OCI-LY1 (cell line): ENCODE measurements around the gene DEGS2.

Source experiments
- H2AFZ ChIP-seq: fragments of 200-600 bp; sonication (generic), shearing (Covaris generic); 2 replicates; pipeline ENCODE4 v1.6.0; 2014; ENCODE audit warnings: antibody characterized with exemption, mild to moderate bottlenecking, low read length
- H3F3A ChIP-seq: fragments of 200-600 bp; sonication (generic), shearing (Covaris generic); 2 replicates; pipeline ENCODE4 v1.6.0; 2014; ENCODE audit warnings: mild to moderate bottlenecking, antibody characterized with exemption, low read length, moderate library complexity; ENCODE audit not compliant: insufficient read depth
- H3K27ac ChIP-seq: fragments of 200-600 bp; sonication (generic); 2 replicates; pipeline ENCODE4 v1.5.1; 2014; ENCODE audit warnings: low read length, mixed run types, mild to moderate bottlenecking, low read depth; ENCODE audit not compliant: poor library complexity, severe bottlenecking
- H3K27me3 ChIP-seq: fragments of 200-600 bp; sonication (generic); 2 replicates; pipeline ENCODE4 v1.6.0; 2014; ENCODE audit warnings: antibody characterized with exemption, mild to moderate bottlenecking, low read length, moderate library complexity; ENCODE audit not compliant: insufficient read depth
- H3K36me3 ChIP-seq: fragments of 200-600 bp; sonication (generic); 2 replicates; pipeline ENCODE4 v1.6.1; 2014; ENCODE audit warnings: mild to moderate bottlenecking, antibody characterized with exemption, low read length, moderate library complexity, mixed read lengths; ENCODE audit not compliant: insufficient read depth
- H3K4me1 ChIP-seq: fragments of 200-600 bp; sonication (generic); 2 replicates; pipeline ENCODE4 v1.5.1; 2014; ENCODE audit warnings: mild to moderate bottlenecking, low read length, moderate library complexity; ENCODE audit not compliant: insufficient read depth, severe bottlenecking
- H3K4me2 ChIP-seq: fragments of 200-600 bp; sonication (generic), shearing (Covaris generic); 2 replicates; pipeline ENCODE4 v1.6.1; 2014; ENCODE audit warnings: low read length
- H3K4me3 ChIP-seq: fragments of 200-600 bp; sonication (generic); 2 replicates; pipeline ENCODE4 v1.5.1; 2014; ENCODE audit warnings: low read length, low read depth, mild to moderate bottlenecking, mixed read lengths; ENCODE audit not compliant: poor library complexity, severe bottlenecking
- H3K79me2 ChIP-seq: fragments of 200-600 bp; shearing (Covaris generic); 2 replicates; pipeline ENCODE4 v1.6.1; 2016; ENCODE audit warnings: mixed run types, low read length, mixed read lengths; ENCODE audit not compliant: insufficient read depth
- H3K9ac ChIP-seq: fragments of 200-600 bp; sonication (generic), shearing (Covaris generic); 2 replicates; pipeline ENCODE4 v1.6.1; 2014; ENCODE audit warnings: mild to moderate bottlenecking, low read length, mixed read lengths
- H3K9me2 ChIP-seq: fragments of 200-600 bp; sonication (generic), shearing (Covaris generic); 2 replicates; pipeline ENCODE4 v1.6.1; 2014; ENCODE audit warnings: low read depth, mild to moderate bottlenecking, low read length, mixed read lengths
- H3K9me3 ChIP-seq: fragments of 200-600 bp; shearing (Covaris generic); 2 replicates; pipeline ENCODE4 v1.6.1; 2014; ENCODE audit warnings: low read length, mixed read lengths
- H4K20me1 ChIP-seq: fragments of 200-600 bp; sonication (generic), shearing (Covaris generic); 2 replicates; pipeline ENCODE4 v1.6.0; 2016; ENCODE audit warnings: mild to moderate bottlenecking, low read length; ENCODE audit not compliant: insufficient read depth
- CTCF ChIP-seq: fragments of 200-600 bp; sonication (generic), shearing (Covaris generic); IDR thresholded peaks from 2 replicates; pipeline ENCODE4 v1.5.1; 2017; ENCODE audit warnings: mild to moderate bottlenecking, antibody characterized with exemption, low read length, moderate library complexity, mixed read lengths
- EZH2 ChIP-seq: fragments of 200-600 bp; sonication (generic), shearing (Covaris generic); IDR thresholded peaks from 2 replicates; pipeline ENCODE4 v1.8.0; 2017; ENCODE audit warnings: borderline replicate concordance, mixed run types, mild to moderate bottlenecking, antibody characterized with exemption, low read length, moderate library complexity, mixed read lengths

DEGS2 gene

GRCh38 chr14:100120522-100121269 lies 38.7 kb downstream of the DEGS2 start:
- Histone ChIP-seq H2AFZ (no peak overlapping the region), H3K4me1 (no peaks in the 10 kb centered on the region), H3K4me2 (no peak overlapping the region), H4K20me1 (no peaks in the 10 kb centered on the region), H3K27me3 (no peaks in the 10 kb centered on the region), H3K36me3 (peaks cover 13% of the 10 kb centered on the region; the same call in 1 of the 2 replicates), H3K9ac (no peak overlapping the region), H3K79me2 (no peaks in the 10 kb centered on the region), H3K4me3 (no peak overlapping the region), H3K27ac (no peak overlapping the region), H3F3A (no peaks in the 10 kb centered on the region), H3K9me3 (no peaks in the 10 kb centered on the region), H3K9me2 (no peaks in the 10 kb centered on the region)
- TF ChIP-seq CTCF (no peak), EZH2 (no peak)

GRCh38 chr14:100119251-100119650 lies 40.2 kb downstream of the DEGS2 start:
- H3K9me2 ChIP-seq, result no peaks in the 10 kb centered on the region
- no peak overlapping the region for H3K4me2 ChIP-seq
- H3K4me3 ChIP-seq, result no peak overlapping the region
- no peaks in the 10 kb centered on the region for H3K27me3 ChIP-seq
- H3K27ac ChIP-seq, result no peak overlapping the region
- no peaks in the 10 kb centered on the region for H3K79me2 ChIP-seq
- H3K36me3 ChIP-seq, result peaks cover 9% of the 10 kb centered on the region; the same call in 1 of the 2 replicates
- no peaks in the 10 kb centered on the region for H3K9me3 ChIP-seq
- H3F3A ChIP-seq, result no peaks in the 10 kb centered on the region
- no peaks in the 10 kb centered on the region for H4K20me1 ChIP-seq
- TF ChIP-seq EZH2 (no peak), CTCF (no peak)
- H3K4me1 ChIP-seq, result no peaks in the 10 kb centered on the region
- no peak overlapping the region for H2AFZ ChIP-seq
- H3K9ac ChIP-seq, result no peak overlapping the region

GRCh38 chr14:100118396-100119011 lies 40.9 kb downstream of the DEGS2 start:
- Histone ChIP-seq H3K4me2 (no peak overlapping the region), H3K27ac (no peak overlapping the region), H3K79me2 (no peaks in the 10 kb centered on the region), H3K9ac (no peak overlapping the region), H2AFZ (no peak overlapping the region), H3K4me1 (no peaks in the 10 kb centered on the region), H4K20me1 (no peaks in the 10 kb centered on the region), H3K27me3 (no peaks in the 10 kb centered on the region), H3K4me3 (no peak overlapping the region), H3F3A (no peaks in the 10 kb centered on the region), H3K36me3 (peaks cover 7% of the 10 kb centered on the region; the same call in 1 of the 2 replicates), H3K9me3 (no peaks in the 10 kb centered on the region), H3K9me2 (no peaks in the 10 kb centered on the region)
- TF ChIP-seq CTCF (no peak), EZH2 (no peak)
